Measurements from ENCODE around the gene FAM124A.

Gene FAM124A, protein sequence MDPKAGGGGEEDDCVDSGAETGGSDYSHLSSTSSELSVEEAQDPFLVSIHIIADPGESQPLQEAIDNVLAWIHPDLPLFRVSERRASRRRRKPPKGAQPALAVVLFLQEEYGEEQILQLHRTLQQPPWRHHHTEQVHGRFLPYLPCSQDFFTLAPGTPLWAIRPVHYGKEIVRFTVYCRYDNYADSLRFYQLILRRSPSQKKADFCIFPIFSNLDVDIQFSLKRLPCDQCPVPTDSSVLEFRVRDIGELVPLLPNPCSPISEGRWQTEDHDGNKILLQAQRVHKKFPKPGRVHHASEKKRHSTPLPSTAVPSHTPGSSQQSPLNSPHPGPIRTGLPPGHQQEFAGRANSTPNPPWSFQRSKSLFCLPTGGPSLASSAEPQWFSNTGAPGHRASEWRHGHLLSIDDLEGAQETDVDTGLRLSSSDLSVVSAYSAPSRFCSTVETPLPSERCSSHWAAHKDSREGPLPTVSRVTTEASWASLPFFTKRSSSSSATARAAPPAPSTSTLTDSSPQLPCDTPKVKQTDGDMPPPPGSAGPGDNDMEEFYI

DNA sequence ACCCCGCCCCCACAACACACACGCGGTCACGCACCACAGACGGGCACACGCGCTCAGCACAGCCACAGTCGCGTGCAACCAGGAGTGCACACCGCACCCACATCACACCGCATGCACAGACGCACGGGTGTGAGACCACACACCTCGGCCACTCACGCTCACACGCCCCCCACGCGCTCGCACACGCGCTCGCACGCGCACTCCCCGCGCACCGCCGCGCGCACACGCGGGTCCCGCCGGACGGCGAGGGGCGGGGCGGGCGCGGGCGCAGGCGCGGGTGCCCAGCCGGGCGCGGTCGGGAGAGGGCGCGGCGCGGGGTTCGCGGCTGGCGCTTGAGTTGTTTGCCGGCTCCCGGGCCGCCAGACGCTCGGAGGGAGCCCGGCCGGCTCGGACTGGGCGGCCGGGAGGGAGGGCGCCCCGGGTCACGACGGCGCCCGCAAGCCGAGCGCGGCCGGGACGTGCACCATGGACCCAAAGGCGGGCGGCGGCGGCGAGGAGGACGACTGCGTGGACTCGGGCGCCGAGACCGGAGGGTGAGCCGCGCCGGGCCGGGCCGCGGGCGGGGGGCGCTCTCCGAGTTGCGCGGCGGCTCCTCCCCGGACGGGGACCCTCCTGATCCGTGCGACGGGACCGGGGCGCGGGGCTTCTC, at the start of gene FAM124A:
TSS of gene FAM124A (plus strand) at position 362 of the 649 bp plus-strand sequence. CDS start at position 466, 104 bp downstream.
- DNase-seq (ENCODE audit: low read depth, low spot score) = no peak

DNA sequence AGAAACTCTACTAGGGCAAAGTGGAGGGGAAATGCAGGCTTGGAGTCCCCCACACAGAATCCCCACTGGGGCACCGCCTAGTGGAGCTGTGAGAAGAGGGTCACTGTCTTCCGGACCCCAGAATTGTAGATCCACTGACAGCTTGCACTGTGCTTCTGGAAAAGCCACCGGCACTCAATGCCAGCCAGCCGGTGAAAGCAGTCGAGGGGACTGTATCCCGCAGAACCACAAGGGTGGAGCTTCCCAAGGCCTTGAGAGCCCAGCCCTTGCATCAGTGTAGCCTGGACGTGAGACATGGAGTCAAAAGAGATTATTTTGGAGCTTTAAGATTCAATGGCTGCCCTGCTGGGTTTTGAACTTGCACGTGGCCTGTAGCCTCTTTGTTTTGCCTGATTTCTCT, 47.2 kb upstream of the FAM124A start:
- DNase-seq (ENCODE audit: low read depth, low spot score) = no peak

DNA sequence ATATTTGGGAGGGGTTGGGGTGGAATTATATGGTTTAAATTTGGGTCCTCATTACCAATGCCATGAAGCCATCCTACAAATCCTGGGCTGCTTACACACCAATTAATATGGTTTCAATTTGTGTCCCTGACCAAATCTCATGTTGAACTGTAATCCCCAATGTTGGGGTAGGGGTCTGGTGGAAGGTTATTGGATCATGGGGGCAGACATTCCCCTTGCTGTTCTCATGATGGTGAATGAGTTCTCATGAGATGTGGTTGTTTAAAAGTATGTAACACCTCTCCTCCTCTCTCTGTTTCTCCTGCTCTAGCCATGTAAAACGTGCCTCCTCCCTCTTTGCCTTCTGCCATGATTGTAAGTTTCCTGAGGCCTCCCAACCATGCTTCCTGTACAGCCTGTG, 46.6 kb upstream of the FAM124A start:
- DNase-seq (ENCODE audit: low read depth, low spot score) = no peak

DNA sequence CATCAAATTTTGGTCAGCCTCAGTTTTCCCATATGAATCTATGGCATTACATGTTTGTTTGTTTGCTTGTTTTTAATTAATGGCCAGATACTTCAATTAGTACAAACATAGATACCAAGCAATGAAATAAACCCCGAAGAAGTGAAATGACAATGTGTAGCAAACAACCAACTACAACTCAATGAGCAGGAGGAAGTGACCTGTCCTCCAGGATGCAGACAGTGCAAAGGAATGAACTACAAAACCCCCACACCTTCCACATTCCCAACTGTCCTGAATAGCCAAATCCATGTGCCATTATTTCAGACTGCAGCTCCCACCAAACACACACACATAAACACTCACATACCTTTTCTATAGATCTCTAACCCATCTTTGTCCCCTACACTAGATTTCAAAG, 45.0 kb upstream of the FAM124A start:
- no peak for DNase-seq (ENCODE audit: low read depth, low spot score)

DNA sequence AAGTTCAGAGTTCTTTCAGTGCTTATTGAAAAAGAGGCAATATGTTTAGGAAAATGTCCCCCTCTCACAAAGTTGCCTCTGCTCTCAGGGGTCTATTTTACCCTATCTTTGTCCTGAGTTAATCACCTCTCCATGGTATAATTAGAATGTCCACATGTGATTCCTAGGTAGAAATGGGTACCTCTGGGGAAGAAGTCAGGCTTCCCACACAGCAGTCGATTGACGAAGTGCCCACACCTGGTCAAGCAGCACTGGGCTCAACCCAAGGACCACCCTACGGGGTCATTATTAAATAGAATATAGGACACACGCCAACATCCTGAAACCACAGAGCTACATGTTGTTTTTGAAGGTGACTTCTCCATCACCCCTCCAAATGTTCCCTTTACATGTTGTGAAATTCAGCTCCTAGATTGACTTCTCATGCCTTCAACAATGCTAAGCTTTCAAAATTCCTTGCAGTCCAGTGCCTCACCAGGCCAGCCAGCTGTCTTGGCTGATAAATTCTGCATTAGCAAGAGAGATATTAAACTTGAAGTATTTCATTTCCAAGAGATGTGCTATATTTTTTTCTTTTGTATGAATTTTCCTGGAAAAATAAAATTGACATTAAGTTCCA, 43.6 kb upstream of the FAM124A start:
- DNase-seq (ENCODE audit: low read depth, low spot score) = no peak

DNA sequence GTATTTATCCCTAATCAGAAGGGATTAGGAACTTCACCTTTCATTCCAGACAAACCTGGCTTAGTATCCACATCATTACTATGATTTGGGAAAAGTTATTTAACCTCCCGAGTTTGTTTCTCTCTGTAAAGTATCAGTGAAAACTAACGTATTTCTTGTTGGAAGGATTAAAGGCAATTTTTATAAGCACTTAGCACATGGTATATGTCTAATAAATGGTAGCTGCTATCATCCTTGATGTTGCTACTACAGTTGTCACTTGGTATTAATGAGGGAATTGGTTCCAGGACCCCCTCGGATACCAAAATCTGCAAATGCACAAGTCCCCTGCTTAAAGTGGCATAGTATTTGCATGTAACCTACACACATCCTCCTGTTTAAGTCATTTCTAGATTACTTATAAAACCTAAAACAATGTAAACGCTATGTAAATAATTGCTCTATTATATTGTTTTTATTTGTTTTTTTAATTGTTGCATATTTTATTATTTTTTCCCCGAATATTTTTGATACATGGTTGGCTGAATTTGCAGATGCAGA, 42.7 kb upstream of the FAM124A start:
- no peak for DNase-seq (ENCODE audit: low read depth, low spot score)

DNA sequence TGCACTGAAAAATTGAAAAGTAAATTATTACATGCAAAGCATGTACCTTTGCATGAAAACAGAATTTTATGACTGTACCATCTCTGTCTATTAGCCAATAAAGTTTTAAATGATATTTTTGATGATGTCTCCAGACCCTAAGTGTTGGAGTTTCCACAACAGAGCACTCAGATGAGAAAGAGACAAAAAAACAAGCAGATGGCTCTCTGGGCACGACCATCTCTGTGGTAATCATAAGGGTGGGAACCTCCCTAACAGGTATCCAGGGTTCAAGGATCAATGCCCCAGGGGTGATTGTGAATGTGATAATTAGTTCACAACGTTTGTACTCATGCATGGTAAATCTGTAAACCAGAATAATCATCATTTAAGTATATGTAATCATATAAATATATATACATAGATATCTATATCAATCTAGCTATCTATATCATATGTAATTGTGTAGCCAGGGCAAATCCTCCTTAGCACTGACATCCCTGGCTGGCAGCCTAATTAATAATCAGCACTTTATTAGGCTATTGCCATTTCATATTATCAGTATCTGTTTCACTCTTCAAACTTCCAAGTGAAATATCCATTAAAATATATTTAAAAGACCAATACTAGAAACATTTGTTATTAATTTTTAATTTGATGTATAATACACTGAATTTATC, 41.2 kb upstream of the FAM124A start:
- DNase-seq (ENCODE audit: low read depth, low spot score) = no peak

DNA sequence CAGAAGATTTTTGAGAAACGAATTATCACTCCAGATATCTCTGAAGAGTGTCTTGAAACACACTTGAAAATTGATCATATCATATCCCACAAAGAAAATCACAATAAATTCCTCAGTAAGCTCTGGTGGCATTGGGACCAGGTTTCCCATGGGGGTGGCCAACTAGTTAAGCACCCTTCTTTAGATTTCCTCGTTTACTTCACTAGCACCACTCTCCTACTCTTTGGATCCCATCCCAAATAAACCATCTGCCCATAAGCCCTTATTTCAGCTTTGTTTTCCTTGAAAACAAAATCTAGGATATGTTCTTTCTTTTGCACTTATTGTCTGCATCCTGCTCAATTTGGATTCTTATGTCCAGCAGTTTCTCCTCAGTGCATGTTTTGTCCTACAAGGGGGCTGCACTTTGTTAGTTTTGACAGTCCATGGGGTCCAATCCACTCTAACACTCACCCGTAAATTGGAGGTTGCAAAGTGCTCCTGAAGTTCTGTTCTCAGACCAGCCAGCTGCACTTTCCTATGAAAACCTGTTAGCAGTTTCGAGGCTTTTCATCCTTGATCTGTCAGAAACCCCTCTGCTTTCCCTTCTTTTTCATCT, 40.3 kb upstream of the FAM124A start:
- DNase-seq (ENCODE audit: low read depth, low spot score) = no peak

DNA sequence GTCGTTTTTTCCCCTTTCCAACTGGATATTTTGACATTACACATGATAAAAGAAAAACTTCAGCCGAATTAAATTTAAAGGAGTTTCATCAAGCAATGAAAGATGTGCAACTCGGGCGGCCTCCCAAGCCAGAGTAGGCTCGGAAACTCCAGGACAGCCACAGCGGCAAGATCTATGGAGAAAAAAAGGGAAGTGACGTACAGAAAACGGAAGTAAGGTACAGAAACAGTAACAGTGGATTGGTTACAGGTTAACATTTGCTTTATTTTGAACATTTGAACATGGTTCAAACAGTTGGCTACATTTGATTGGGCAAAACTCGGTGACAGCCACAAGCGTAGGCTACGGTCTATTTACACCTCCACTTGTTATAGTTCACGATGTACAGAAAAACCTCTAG, 30.5 kb upstream of the FAM124A start:
- no peak for DNase-seq (ENCODE audit: low read depth, low spot score)

DNA sequence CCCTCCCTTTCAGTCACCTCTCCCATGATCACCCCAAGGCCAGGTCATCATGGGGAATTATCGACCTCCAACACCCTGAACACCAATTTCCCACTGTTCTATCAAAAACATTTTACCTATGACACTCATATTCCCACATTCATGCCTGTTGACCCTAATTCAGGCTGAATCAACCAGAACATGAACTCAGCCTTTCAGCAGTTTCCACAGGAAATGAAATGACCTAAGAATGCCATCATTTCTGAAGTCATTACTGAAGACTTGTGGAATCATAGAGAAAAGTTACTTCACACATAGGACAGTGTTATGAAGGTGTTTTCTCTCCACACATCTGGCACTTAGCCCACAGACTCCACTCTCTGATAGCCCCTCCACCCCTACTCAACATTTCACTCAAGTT, 29.9 kb upstream of the FAM124A start:
- DNase-seq (ENCODE audit: low read depth, low spot score) = no peak

DNA sequence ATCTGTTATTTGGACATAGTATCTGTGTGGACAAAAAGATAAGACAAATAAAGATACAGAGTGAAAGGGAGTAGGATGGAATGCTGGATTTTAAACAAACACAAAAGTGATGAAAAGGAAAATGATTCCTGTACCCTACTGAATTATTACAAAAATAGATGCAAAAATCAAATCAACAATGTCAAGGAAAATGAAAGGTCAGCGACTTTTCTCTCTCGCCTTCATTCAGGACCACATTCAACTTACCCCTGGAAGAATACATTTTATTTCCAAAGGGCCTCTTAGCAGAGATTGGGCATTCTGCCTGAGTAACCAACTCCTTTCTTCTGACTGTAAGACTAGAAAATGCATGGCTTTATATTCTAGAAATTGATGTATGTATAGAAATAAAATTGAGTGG, 28.8 kb upstream of the FAM124A start:
- no peak for DNase-seq (ENCODE audit: low read depth, low spot score)

DNA sequence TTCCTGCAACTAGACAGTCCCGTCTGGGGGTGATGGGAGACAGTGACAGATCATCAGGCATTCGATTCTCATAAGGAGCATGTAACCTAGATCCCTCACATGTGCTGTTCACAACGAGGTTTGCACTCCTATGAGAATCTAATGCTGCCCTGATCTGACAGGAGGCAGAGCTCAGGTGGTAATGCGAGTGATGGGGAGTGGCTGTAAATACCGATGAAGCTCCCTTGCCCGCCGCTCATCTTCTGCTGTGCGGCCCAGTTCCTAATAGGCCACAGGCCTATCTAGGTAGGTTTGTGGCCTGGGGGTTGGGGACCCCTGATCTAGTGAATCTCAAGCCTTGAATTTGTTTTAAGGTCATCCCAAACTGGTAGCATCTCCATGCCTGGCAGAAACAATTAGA, 27.3 kb upstream of the FAM124A start:
- no peak for DNase-seq (ENCODE audit: low read depth, low spot score)

DNA sequence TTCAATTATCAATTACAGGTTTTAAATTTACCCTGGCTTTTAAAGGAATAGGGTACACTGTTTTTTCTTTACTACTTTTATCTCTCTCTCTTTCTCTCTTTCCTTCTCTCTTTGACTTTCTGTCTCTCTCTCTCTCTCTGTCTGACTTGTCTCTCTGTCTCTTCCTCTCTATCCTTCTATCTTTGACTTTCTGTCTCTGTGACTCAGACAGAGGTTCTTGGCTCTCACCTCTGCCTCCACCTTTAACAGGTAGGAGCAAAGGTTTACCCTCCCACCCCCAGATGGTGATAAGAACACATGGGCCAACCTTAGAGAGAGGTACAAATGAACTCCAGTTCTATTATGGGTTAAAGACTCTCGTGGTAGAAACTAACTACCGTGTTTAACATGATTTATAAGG, 20.3 kb upstream of the FAM124A start:
- DNase-seq (ENCODE audit: low read depth, low spot score) = no peak

DNA sequence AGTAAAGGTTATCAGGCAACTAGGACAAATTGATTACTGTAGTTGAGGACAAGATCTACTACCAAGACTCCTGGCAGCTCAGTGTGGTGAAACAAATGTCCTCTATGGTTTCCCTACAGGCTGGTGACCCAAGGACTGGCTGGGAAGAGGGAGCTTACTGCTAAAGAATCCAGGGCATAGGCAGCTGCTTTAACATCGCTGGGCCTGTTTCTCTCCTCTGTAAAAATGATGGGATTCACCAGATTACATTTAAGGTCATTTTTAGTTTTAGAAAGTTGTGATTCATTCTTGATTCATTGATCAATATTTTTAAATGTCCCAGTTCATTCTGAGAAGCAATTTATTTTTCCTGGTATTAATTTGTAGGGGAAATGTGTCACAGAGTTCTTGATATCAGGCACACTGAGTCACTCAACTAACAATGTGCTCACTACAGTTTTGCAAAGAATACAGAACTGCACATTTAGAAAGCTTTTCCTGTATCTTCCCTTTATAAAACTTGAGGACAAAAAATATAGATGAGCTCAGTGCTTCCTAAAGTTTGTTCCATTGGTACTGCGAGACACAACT, 19.6 kb upstream of the FAM124A start:
- no peak for DNase-seq (ENCODE audit: low read depth, low spot score)

DNA sequence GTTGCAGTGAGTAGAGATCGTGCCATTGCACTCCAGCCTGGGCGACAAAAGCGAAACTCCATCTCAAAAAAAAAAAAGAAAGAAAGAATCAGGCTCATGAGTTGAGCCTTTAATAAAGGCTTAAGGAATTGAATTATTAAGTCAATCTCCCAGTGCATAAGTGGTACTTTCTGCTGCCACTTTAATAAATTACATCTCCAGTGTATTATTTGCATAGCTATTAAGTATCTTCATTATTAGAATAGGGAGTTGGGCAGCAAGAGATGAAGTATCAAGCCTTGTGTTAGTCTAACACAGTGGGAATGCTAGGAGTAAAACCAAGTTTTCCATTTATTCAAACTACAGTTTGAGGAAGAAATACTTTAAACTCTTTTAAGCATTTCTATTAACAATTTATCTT, 15.6 kb upstream of the FAM124A start:
- DNase-seq (ENCODE audit: low read depth, low spot score) = no peak

DNA sequence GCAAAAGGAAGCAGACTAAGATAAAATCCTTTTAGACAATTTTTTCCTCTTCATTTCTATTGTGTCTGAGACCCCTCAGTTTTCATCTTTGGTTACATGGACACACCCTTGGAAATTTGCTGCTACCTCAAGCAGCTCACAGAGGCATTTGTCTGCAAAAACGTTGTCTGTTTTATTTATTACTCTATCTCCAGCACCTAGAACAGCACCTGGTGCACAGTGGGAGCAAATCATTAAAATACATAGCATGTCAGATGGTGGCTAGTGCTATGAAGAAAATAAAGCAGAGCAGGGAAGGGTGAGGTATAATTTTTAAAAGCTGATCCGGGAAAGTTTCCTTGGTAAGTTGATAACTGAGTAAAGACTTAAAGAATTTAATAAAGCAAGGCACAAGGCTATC, 14.3 kb upstream of the FAM124A start:
- no peak for DNase-seq (ENCODE audit: low read depth, low spot score)

DNA sequence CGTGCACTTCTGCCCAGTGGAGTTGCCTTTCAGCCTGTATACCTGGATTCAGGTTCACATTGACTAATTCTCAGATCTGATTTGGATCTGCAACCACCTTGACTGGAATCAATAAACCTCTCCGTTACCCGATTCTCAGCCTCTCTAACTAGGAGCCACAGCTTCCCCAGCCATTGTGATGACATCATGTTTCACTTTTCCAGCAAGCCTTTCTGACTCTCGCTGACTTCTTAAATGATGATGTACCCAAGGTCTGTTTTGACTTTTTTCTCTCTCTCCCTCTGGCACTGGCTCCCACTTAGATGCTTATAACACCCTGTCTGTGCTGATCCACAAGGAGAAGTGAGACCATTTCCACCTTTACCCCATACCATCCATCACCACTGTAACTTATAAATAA, 13.5 kb upstream of the FAM124A start:
- no peak for DNase-seq (ENCODE audit: low read depth, low spot score)

DNA sequence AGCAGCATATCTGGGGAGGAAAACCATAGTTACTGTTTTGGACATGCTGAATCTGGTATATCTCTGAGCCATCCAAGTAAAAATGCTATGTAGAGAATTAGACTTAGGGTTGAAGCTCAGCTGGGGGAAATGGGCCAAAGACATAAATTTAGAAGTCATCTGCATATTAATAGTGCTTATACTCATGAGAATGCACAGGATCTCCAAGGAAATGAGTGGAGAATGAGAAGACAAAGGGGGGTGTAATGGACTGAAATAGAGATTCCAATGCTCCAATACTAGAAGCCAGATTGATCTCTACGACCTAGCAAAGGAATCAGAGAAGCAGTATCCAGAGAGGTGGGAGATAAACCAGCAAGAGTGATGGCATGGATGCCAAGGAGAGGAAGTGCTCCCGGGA, 10.3 kb upstream of the FAM124A start:
- no peak for DNase-seq (ENCODE audit: low read depth, low spot score)

DNA sequence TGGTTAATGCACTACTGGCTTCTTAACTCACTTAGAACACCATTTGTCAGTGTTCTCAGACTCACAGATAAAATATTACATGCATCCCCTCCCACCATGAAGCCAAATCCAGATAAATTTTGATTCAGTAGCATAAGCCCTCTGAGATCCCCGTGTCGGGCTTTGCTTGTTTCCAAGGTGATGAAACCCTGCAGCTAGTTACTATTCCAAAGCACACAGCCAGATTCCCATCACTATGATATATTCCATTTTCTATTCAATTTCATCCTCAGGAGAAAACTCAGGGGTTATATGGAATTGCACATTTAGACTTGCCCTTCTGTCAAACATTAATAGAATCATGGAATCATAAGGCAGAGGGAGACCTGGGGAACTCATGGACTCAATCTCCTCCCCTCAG, 9.4 kb upstream of the FAM124A start:
- DNase-seq (ENCODE audit: low read depth, low spot score) = no peak

DNA sequence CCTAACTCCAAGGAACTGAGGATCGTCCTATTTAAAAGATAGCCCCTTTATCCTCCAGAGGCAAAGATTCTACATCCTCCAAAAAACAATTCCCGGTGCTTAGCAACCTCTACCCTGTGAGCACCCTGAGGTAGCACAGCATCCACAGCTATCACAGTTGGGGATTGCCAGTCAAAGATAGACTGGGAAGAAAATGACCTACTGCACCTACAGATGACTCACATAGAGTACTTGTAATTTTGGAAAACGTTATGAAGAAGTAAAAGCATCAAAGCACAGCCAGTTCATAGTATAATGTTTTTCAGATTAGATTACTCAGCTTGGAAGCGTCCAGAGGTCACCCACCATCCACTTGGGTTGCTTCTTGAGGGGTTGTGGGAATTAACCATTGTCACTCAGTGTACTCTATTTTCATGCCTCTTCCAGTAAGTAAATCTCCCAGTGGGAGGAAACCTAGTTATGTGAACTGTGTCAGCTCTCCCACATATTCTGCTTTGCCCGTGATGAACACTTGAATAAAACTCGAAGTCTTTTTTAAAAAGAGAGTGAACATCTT, 8.9 kb upstream of the FAM124A start:
- no peak for DNase-seq (ENCODE audit: low read depth, low spot score)

DNA sequence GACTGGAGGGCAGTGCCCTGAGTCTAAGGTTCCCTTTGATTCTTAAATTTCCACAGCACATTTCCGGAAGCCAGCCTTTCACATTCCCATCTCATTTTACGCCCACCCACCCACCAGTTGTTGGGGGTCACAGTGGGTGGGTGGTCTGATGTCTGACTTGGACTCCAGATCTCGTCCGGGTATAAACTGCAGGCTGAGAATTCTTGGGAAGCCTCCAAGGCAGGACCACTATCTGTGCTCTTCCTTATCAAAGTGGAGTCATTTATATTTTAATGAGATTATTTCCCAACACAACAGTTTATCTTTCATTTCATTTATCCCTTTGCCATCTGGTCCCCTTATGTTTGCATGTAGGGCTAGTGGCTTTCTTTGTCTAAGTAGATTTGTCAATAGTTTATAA, 3.6 kb upstream of the FAM124A start:
- no peak for DNase-seq (ENCODE audit: low read depth, low spot score)
